ENCODE measurements around the gene HELLS. TPM values are rescaled to one million over a fixed set of nuclear protein-coding genes. Genes with fewer than 3 reads are reported as not detected.

The HELLS gene
- total and polyA plus RNA-seq, 2 experiments from 2014 or later: 776 to 913 TPM

- Histone ChIP-seq H3K4me3 (no peak overlapping the region), H3K4me1 (ENCODE audit: insufficient read depth) (no peaks in the 10 kb centered on the region), H3K9me2 (ENCODE audit: insufficient read depth) (no peaks in the 10 kb centered on the region), H3K79me2 (replicated peaks; ENCODE audit: insufficient read depth) (no peaks in the 10 kb centered on the region; the same call in 1 of the 2 replicates), H4K20me1 (replicated peaks; ENCODE audit: insufficient read depth) (peaks cover 23% of the 10 kb centered on the region; the same call in 1 of the 2 replicates), H2AFZ (no peak overlapping the region), H3F3A (replicated peaks; ENCODE audit: low read depth) (peaks cover 6% of the 10 kb centered on the region; the same call in 1 of the 2 replicates), H3K36me3 (ENCODE audit: insufficient read depth) (peaks cover 80% of the 10 kb centered on the region), H3K27ac (ENCODE audit: low read depth) (peak overlapping the region; percentile 41), H3K4me2 (no peak overlapping the region), H3K27me3 (ENCODE audit: insufficient read depth) (no peaks in the 10 kb centered on the region)
- ATAC-seq (no peak), DNase-seq (ENCODE audit: low spot score) (no peak)
- Mint-ChIP-seq H3K4me3 (no peak overlapping the region), H3K4me1 (no peaks in the 10 kb centered on the region; the same call in 2 of the 3 replicates), H3K27me3 (ENCODE audit: insufficient read depth, low read depth, poor library complexity) (peaks cover 2% of the 10 kb centered on the region), H3K27ac (no peak overlapping the region), H3K36me3 (ENCODE audit: low read depth) (peaks cover 87% of the 10 kb centered on the region), H3K9me3 (no peaks in the 10 kb centered on the region)
- TF ChIP-seq ZNF462 (CRISPR knock-in tag; IDR thresholded peaks at IDR 0.05) (no peak), POLR2AphosphoS5 (IDR thresholded peaks at IDR 0.05; ENCODE audit: low read depth) (no peak), EZH2 (IDR thresholded peaks at IDR 0.05; ENCODE audit: low read depth, unreplicated experiment) (no peak), REST (IDR thresholded peaks at IDR 0.05; ENCODE audit: unreplicated experiment) (no peak), CTCF (conservative IDR thresholded peaks at IDR 0.05; ENCODE audit: low read depth in 2 of 2) (no peak), EZH2phosphoT487 (IDR thresholded peaks at IDR 0.05; ENCODE audit: unreplicated experiment) (no peak), NANOG (IDR thresholded peaks at IDR 0.05; ENCODE audit: borderline replicate concordance) (no peak), STAT1 (IDR thresholded peaks at IDR 0.05; ENCODE audit: unreplicated experiment) (no peak), ZNF114 (CRISPR knock-in tag; IDR thresholded peaks at IDR 0.05) (no peak), CREB1 (CRISPR knock-in tag; IDR thresholded peaks at IDR 0.05; ENCODE audit: low read depth) (no peak), ETS1 (IDR thresholded peaks at IDR 0.05) (no peak)
Observed at GRCh38 chr10:94607111-94607510, 61.5 kb downstream of the HELLS start.

Measured in GM23338 (cell line).